Thymus (tissue), 14 donors: Measurements from ENCODE around the gene ENTREP1. TPM values are rescaled to one million over a fixed set of nuclear protein-coding genes. Genes with fewer than 3 reads are reported as not detected.

Experiments
- DNase-seq, 9 donors: peaks; one replicate each; pipeline ENCODE4 v3.0.0-alpha.2; 2013; ENCODE audit warnings: low spot score in 9 of 9, low read depth in 6 of 9, missing footprints in 1 of 9
- H3K27ac ChIP-seq, 2 donors: one replicate each; pipeline ENCODE4 v1.5.1; 2013; ENCODE audit warnings: control low read depth in 1 of 2, low read depth in 1 of 2, low read length in 1 of 2, mild to moderate bottlenecking in 1 of 2, moderate library complexity in 1 of 2
- H3K27me3 ChIP-seq, 2 donors: one replicate each; pipeline ENCODE4 v1.5.1; 2013; ENCODE audit warnings: low read length in 1 of 2; ENCODE audit not compliant: control insufficient read depth in 2 of 2, insufficient read depth in 1 of 2
- H3K36me3 ChIP-seq, 2 donors: one replicate each; pipeline ENCODE4 v1.5.1; 2013; ENCODE audit warnings: low read length in 1 of 2, mild to moderate bottlenecking in 1 of 2, moderate library complexity in 1 of 2; ENCODE audit not compliant: control insufficient read depth in 2 of 2, insufficient read depth in 2 of 2
- H3K4me1 ChIP-seq, 2 donors: one replicate each; pipeline ENCODE4 v1.5.1; 2013; ENCODE audit warnings: low read length in 2 of 2; ENCODE audit not compliant: control insufficient read depth in 2 of 2, insufficient read depth in 2 of 2
- H3K4me3 ChIP-seq, 2 donors: one replicate each; pipeline ENCODE4 v1.5.1; 2013; ENCODE audit warnings: low read length in 2 of 2, control low read depth in 1 of 2, mild to moderate bottlenecking in 1 of 2
- H3K9me3 ChIP-seq, 2 donors: one replicate each; pipeline ENCODE4 v1.5.1; 2013; ENCODE audit warnings: low read length in 1 of 2, mild to moderate bottlenecking in 1 of 2; ENCODE audit not compliant: control insufficient read depth in 2 of 2, insufficient read depth in 1 of 2
- WGBS: extraction: QIAGEN DNeasy Blood & Tissue Kit; methylation state at CpG from one replicate; pipeline ENCODE4 v1.1.7; 2013; 5-methylcytosine and 5-hydroxymethylcytosine counted together
- long read RNA-seq, 10 donors: transcript quantifications; one replicate each; lab custom pipeline, GENCODE V29; 2026
- polyA plus RNA-seq: library from polyadenylated mRNA; stranded (reverse); fragments of 200-250 nt; gene quantifications from one replicate; pipeline ENCODE4 v1.2.3, GENCODE V29; 2013
- total RNA-seq: library from RNA; stranded (reverse); fragments of 120-200 nt; gene quantifications from one replicate; pipeline ENCODE4 v1.2.4, GENCODE V29; 2013
- donor health status: healthy.

ENTREP1 gene
- 4.1 TPM for total RNA-seq
- 16.1 TPM for polyA plus RNA-seq
- long read RNA-seq, donor 1: 0 reads
- long read RNA-seq, donor 2: 0 reads
- long read RNA-seq, donor 3, partial matches to known transcripts: 7 of 7 reads
- long read RNA-seq, donor 3, other reads (novel, unspliced or antisense): 0 of 7 reads
- long read RNA-seq, donor 4, partial matches to known transcripts: 9 of 11 reads
- long read RNA-seq, donor 4, other reads (novel, unspliced or antisense): 0 of 11 reads
- long read RNA-seq, donor 5: 0 reads
- long read RNA-seq, donor 6: 0 reads
- long read RNA-seq, donor 7, partial matches to known transcripts: 0 of 1 reads
- long read RNA-seq, donor 7, other reads (novel, unspliced or antisense): 0 of 1 reads
- long read RNA-seq, donor 8, partial matches to known transcripts: 0 of 1 reads
- long read RNA-seq, donor 8, other reads (novel, unspliced or antisense): 0 of 1 reads
- long read RNA-seq, donor 9: 0 reads
- long read RNA-seq, donor 10, partial matches to known transcripts: 0 of 1 reads
- long read RNA-seq, donor 10, other reads (novel, unspliced or antisense): 0 of 1 reads

GRCh38 chr9:69324549-69325401 lies at the start of gene ENTREP1:
Gene ENTREP1, plus strand, starts transcription at chr9:69325215. Its CDS starts 95 bp downstream, at chr9:69325310.
- peak within 1 kb of the TSS; percentile 29 to 37 for H3K4me3 ChIP-seq
- H3K36me3 ChIP-seq: no peaks in the 10 kb centered on the region
- H3K9me3 ChIP-seq: no peaks in the 10 kb centered on the region
- H3K27ac ChIP-seq: peak within 1 kb of the TSS in 1 of 2 donors; percentile 73
- H3K27me3 ChIP-seq: peaks cover 32 to 45% of the 10 kb centered on the region in 2 donors
- H3K4me1 ChIP-seq: no peaks in the 10 kb centered on the region
- 2% methylated on average over 81 of the region's 81 CpGs for WGBS
- DNase-seq: no peak

GRCh38 chr9:69276775-69277174 lies 48.2 kb upstream of the ENTREP1 start:
- Histone ChIP-seq H3K36me3 (no peaks in the 10 kb centered on the region), H3K9me3 (no peaks in the 10 kb centered on the region), H3K27me3 (no peaks in the 10 kb centered on the region), H3K27ac (no peak overlapping the region), H3K4me3 (no peak overlapping the region), H3K4me1 (no peaks in the 10 kb centered on the region)
- no peak for DNase-seq
- WGBS: 79% methylated on average over 5 of the region's 5 CpGs

- Histone ChIP-seq H3K4me3 (no peak overlapping the region), H3K27me3 (no peaks in the 10 kb centered on the region), H3K4me1 (no peaks in the 10 kb centered on the region), H3K9me3 (no peaks in the 10 kb centered on the region), H3K36me3 (no peaks in the 10 kb centered on the region), H3K27ac (no peak overlapping the region)
- whole genome bisulfite sequencing: 92% methylated on average over 5 of the region's 5 CpGs
- DNase-seq: no peak
These were observed 45.8 kb upstream of the ENTREP1 start for GRCh38 chr9:69279084-69279731.

- H3K27me3 ChIP-seq: no peaks in the 10 kb centered on the region
- no peaks in the 10 kb centered on the region for H3K36me3 ChIP-seq
- H3K9me3 ChIP-seq: no peaks in the 10 kb centered on the region
- no peak overlapping the region for H3K4me3 ChIP-seq
- no peaks in the 10 kb centered on the region for H3K4me1 ChIP-seq
- H3K27ac ChIP-seq: no peak overlapping the region
- WGBS: 78% methylated on average over 3 of the region's 3 CpGs
- DNase-seq: no peak
These were observed 45.3 kb upstream of the ENTREP1 start for GRCh38 chr9:69279733-69280132.

GRCh38 chr9:69283003-69283402 lies 42.0 kb upstream of the ENTREP1 start:
- Histone ChIP-seq H3K4me1 (no peaks in the 10 kb centered on the region), H3K4me3 (no peak overlapping the region), H3K27ac (no peak overlapping the region), H3K9me3 (no peaks in the 10 kb centered on the region), H3K27me3 (no peaks in the 10 kb centered on the region), H3K36me3 (no peaks in the 10 kb centered on the region)
- DNase-seq: no peak
- WGBS: 94% methylated on average over 2 of the region's 2 CpGs

- WGBS: 98% methylated on average over 3 of the region's 3 CpGs
- Histone ChIP-seq H3K4me1 (no peaks in the 10 kb centered on the region), H3K27ac (no peak overlapping the region), H3K9me3 (no peaks in the 10 kb centered on the region), H3K27me3 (no peaks in the 10 kb centered on the region), H3K4me3 (no peak overlapping the region), H3K36me3 (no peaks in the 10 kb centered on the region)
- DNase-seq: no peak
These were observed 32.9 kb upstream of the ENTREP1 start for GRCh38 chr9:69292078-69292477.

GRCh38 chr9:69293156-69293555 lies 31.9 kb upstream of the ENTREP1 start:
- no peaks in the 10 kb centered on the region for H3K36me3 ChIP-seq
- no peaks in the 10 kb centered on the region for H3K27me3 ChIP-seq
- WGBS: 81% methylated on average over 1 of the region's 1 CpG
- H3K4me3 ChIP-seq: no peak overlapping the region
- no peaks in the 10 kb centered on the region for H3K9me3 ChIP-seq
- no peak for DNase-seq
- H3K27ac ChIP-seq: no peak overlapping the region
- no peaks in the 10 kb centered on the region for H3K4me1 ChIP-seq

- Histone ChIP-seq H3K27ac (no peak overlapping the region), H3K9me3 (no peaks in the 10 kb centered on the region), H3K27me3 (no peaks in the 10 kb centered on the region), H3K36me3 (no peaks in the 10 kb centered on the region), H3K4me1 (no peaks in the 10 kb centered on the region), H3K4me3 (no peak overlapping the region)
- no peak for DNase-seq
- 89% methylated on average over 9 of the region's 9 CpGs for WGBS
These were observed 29.0 kb upstream of the ENTREP1 start for GRCh38 chr9:69295872-69296552.
